LNCAP (cell line): ENCODE data around the gene EEF1A2.

Source experiments
- CTCF ChIP-seq: fragments of 450-650 bp; IDR thresholded peaks from 2 replicates; pipeline ENCODE4 v1.5.1; 2017; ENCODE audit warnings: mild to moderate bottlenecking

Gene EEF1A2

GRCh38 chr20:63454731-63455567 lies 43.9 kb downstream of the EEF1A2 start:
- no peak for TF ChIP-seq CTCF

GRCh38 chr20:63452821-63453523 lies 45.9 kb downstream of the EEF1A2 start:
- no peak for TF ChIP-seq CTCF

- TF ChIP-seq CTCF, result no peak
These were observed 46.5 kb downstream of the EEF1A2 start for GRCh38 chr20:63452341-63452740.

GRCh38 chr20:63451821-63452220 lies 47.1 kb downstream of the EEF1A2 start:
- no peak for TF ChIP-seq CTCF

- TF ChIP-seq CTCF, result no peak
These were observed 48.8 kb downstream of the EEF1A2 start for GRCh38 chr20:63449796-63450730.

- TF ChIP-seq CTCF, result no peak
These were observed 49.9 kb downstream of the EEF1A2 start for GRCh38 chr20:63449025-63449424.

- TF ChIP-seq CTCF, result no peak
These were observed 50.9 kb downstream of the EEF1A2 start for GRCh38 chr20:63448031-63448430.
